Fibroblast of skin of back (primary cell): ENCODE results near the gene PRKG1.
A peak's percentile ranks its signal among the peaks of the same experiment; 100 is the strongest.
"Not testable (repeated sequence)": the region's sequence is repeated elsewhere in the genome, so short reads cannot be mapped to it uniquely, and the experiment has no call there.

ENCODE experiments used
- DNase-seq: peaks from one replicate; pipeline ENCODE4 v3.0.0-alpha.2; 2013

Gene PRKG1

GRCh38 chr10:51228714-51229100 lies 154.4 kb downstream of the PRKG1 start:
- DNase-seq: no peak

- no peak for DNase-seq
Measured at GRCh38 chr10:51230887-51231585, 156.7 kb downstream of the PRKG1 start.

- no peak for DNase-seq
Measured at GRCh38 chr10:51231754-51232153, 157.5 kb downstream of the PRKG1 start.

- DNase-seq: no peak
Measured at GRCh38 chr10:51233337-51234100, 159.2 kb downstream of the PRKG1 start.

- DNase-seq: no peak
Measured at GRCh38 chr10:51235865-51236264, 161.6 kb downstream of the PRKG1 start.

GRCh38 chr10:51239006-51239405 lies 164.7 kb downstream of the PRKG1 start:
- no peak for DNase-seq

- no peak for DNase-seq
Measured at GRCh38 chr10:51241461-51241860, 167.2 kb downstream of the PRKG1 start.

- peak; percentile 21 for DNase-seq
Measured at GRCh38 chr10:51242393-51242792, 168.1 kb downstream of the PRKG1 start.

GRCh38 chr10:51244309-51244708 lies 170.0 kb downstream of the PRKG1 start:
- peak; percentile 47 for DNase-seq

GRCh38 chr10:51244748-51245490 lies 170.6 kb downstream of the PRKG1 start:
- peak; percentile 93 for DNase-seq

GRCh38 chr10:51246156-51246555 lies 171.9 kb downstream of the PRKG1 start:
- no peak for DNase-seq

GRCh38 chr10:51250278-51250920 lies 176.1 kb downstream of the PRKG1 start:
- DNase-seq: no peak

GRCh38 chr10:51251110-51251509 lies 176.8 kb downstream of the PRKG1 start:
- no peak for DNase-seq

- no peak for DNase-seq
Measured at GRCh38 chr10:51255381-51255780, 181.1 kb downstream of the PRKG1 start.

- peak; percentile 41 for DNase-seq
Measured at GRCh38 chr10:51257511-51258248, 183.4 kb downstream of the PRKG1 start.

GRCh38 chr10:51260376-51260775 lies 186.1 kb downstream of the PRKG1 start:
- no peak for DNase-seq

GRCh38 chr10:51266496-51266895 lies 192.2 kb downstream of the PRKG1 start:
- DNase-seq: no peak

- not testable (repeated sequence) for DNase-seq
Measured at GRCh38 chr10:51267980-51268570, 193.8 kb downstream of the PRKG1 start.

GRCh38 chr10:51269821-51270220 lies 195.5 kb downstream of the PRKG1 start:
- DNase-seq: peak; percentile 38

GRCh38 chr10:51270936-51271530 lies 196.7 kb downstream of the PRKG1 start:
- peak; percentile 63 for DNase-seq

GRCh38 chr10:51272099-51272498 lies 197.8 kb downstream of the PRKG1 start:
- not testable (repeated sequence) for DNase-seq
